ENCODE measurements around the gene SHISA4. TPM values are rescaled to one million over a fixed set of nuclear protein-coding genes. Genes with fewer than 3 reads are reported as not detected.

SHISA4 gene
- total and polyA plus RNA-seq, 7 donors: 3.5 to 23.7 (median 12.7) TPM

DNA sequence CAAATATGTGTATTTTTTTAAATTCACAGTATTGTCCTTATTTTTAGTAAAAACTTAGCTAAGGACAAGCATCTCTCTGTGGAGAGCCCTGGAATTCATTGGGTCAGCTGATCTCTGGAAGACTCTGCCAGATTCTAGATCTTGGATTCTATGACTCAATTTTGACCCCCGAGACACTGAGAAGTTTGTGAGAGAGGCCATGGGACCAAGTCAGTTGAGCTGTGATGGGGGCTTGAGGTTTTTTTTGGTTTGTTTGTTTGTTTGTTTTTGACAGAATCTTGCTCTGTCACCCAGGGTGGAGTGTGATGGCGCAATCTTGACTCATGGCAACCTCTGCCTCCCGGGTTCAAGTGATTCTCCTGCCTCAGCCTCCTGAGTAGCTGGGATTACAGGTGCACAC is 13.5 kb downstream of the SHISA4 start:
- intact Hi-C loops (cut with DNase I): no loop called here
- no peaks in the 10 kb centered on the region for H3K9me3 ChIP-seq
- H3K36me3 ChIP-seq: peaks cover 17 to 40% (median 34%) of the 10 kb centered on the region in 4 donors
- no peaks in the 10 kb centered on the region for H3K27me3 ChIP-seq
- TF ChIP-seq EP300 (IDR thresholded peaks at IDR 0.05) (peak in 1 of 4 donors; percentile 9), POLR2A (IDR thresholded peaks at IDR 0.05) (no peak), POLR2AphosphoS5 (IDR thresholded peaks at IDR 0.05) (no peak)
- TF ChIP-seq, protein P1, sequence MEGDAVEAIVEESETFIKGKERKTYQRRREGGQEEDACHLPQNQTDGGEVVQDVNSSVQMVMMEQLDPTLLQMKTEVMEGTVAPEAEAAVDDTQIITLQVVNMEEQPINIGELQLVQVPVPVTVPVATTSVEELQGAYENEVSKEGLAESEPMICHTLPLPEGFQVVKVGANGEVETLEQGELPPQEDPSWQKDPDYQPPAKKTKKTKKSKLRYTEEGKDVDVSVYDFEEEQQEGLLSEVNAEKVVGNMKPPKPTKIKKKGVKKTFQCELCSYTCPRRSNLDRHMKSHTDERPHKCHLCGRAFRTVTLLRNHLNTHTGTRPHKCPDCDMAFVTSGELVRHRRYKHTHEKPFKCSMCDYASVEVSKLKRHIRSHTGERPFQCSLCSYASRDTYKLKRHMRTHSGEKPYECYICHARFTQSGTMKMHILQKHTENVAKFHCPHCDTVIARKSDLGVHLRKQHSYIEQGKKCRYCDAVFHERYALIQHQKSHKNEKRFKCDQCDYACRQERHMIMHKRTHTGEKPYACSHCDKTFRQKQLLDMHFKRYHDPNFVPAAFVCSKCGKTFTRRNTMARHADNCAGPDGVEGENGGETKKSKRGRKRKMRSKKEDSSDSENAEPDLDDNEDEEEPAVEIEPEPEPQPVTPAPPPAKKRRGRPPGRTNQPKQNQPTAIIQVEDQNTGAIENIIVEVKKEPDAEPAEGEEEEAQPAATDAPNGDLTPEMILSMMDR (IDR thresholded peaks at IDR 0.05): no peak
- DNase-seq: no peak
- H3K27ac ChIP-seq: peak overlapping the region; percentile 85 to 97 (median 90)
- WGBS, 2 donors: 75 to 83% methylated on average over 3 of the region's 3 CpGs
- H3K4me1 ChIP-seq: peaks cover 0 to 98% (median 95%) of the 10 kb centered on the region in 4 donors
- no peak overlapping the region for H3K4me3 ChIP-seq

DNA sequence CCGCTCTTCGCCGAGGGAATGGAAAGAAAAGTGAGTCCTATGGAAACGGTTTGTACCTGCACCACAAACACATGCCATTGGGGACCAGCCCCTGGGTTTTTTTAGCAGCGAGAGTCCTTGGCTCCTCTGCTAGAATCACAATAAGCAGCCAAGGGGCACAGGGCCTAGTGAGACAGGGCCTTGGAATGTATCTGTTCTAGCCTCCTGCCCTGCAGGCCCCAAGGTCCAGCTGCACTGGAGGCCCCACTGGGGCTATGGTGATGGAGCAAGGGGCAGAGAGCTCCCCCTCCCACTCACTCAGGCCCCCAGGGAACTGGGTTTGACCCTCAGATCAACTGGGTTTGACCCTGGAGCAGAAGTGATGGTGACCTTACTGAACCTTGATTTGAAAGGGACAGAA is 14.4 kb downstream of the SHISA4 start:
- intact Hi-C loops (cut with DNase I): no loop called here
- WGBS, 2 donors: 84 to 90% methylated on average over 5 of the region's 5 CpGs
- Histone ChIP-seq H3K4me1 (peaks cover 0 to 98% (median 95%) of the 10 kb centered on the region in 4 donors), H3K27me3 (no peaks in the 10 kb centered on the region), H3K36me3 (peaks cover 8 to 30% (median 25%) of the 10 kb centered on the region in 4 donors), H3K4me3 (no peak overlapping the region), H3K9me3 (no peaks in the 10 kb centered on the region), H3K27ac (peak overlapping the region; percentile 85 to 97 (median 90))
- TF ChIP-seq POLR2AphosphoS5 (IDR thresholded peaks at IDR 0.05) (peak; percentile 25 to 50 (median 43)), EP300 (IDR thresholded peaks at IDR 0.05) (no peak)
- peak; percentile 84 for DNase-seq

DNA sequence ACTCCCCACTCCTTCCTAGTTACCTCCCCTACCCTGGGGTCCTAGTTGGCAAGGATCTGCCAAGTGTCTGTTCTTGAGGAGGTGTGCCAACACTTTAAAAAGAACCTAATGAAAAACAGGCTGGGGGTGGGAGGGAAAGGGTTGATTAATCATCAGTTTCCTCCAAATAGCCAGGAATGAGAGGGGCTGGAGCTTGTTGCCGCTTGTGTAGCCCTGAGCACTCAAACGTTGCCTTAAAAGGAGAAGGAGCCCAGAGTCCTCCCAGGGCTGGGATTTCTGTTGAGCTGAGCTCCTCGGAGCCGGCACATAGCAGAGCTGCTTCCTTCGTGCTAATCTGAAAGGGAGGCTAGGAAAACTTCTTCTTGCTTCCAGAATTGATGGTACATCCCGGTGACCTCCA is 15.9 kb downstream of the SHISA4 start:
- DNase-seq: peak; percentile 93
- Histone ChIP-seq H3K27me3 (no peaks in the 10 kb centered on the region), H3K27ac (peak overlapping the region; percentile 85 to 97 (median 90)), H3K36me3 (peaks cover 0 to 27% (median 16%) of the 10 kb centered on the region in 4 donors), H3K4me1 (peaks cover 0 to 98% (median 95%) of the 10 kb centered on the region in 4 donors), H3K4me3 (no peak overlapping the region), H3K9me3 (no peaks in the 10 kb centered on the region)
- 70 to 76% methylated on average over 6 of the region's 6 CpGs for WGBS, 2 donors
- peak; percentile 33 to 73 (median 62) for TF ChIP-seq POLR2AphosphoS5 (IDR thresholded peaks at IDR 0.05)
- no peak for TF ChIP-seq POLR2A (IDR thresholded peaks at IDR 0.05)
- TF ChIP-seq, protein P1 (IDR thresholded peaks at IDR 0.05): no peak
- TF ChIP-seq EP300 (IDR thresholded peaks at IDR 0.05): peak in 1 of 4 donors; percentile 23
- intact Hi-C loops (cut with DNase I): no loop called here

DNA sequence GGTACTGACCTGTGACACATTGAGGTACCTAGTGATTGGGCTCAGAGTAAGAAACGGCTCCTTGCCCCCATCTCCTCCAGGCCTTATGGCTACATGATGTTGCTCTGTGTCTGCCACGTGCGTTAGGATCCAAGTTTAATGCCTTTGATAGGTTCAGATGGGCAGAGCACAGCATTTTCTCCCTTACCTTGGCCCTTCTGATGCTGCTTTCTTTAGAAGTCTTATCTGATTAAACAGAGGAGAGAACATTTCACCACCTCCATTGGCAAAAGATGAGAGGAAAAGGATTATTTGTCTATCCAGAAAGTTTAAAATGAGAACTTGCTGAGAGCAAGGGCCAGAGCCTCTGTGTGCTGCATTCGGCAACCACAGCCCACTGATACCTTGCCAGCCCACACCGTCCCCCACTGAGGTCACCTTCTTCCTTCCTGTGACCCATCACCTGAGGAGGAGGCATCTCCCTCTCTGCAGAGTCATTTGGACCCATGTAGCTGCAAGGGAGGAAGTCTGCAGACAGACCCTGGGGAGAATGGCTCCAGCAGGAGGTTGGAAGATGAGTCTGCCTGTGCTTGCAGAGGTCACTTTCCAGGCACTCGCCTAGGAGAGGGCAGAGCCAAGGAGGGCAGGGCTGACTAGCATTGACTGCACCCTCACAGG is 16.7 kb downstream of the SHISA4 start:
- Histone ChIP-seq H3K36me3 (peaks cover 0 to 22% (median 9%) of the 10 kb centered on the region in 4 donors), H3K27ac (peak overlapping the region; percentile 85 to 97 (median 90)), H3K4me3 (no peak overlapping the region), H3K9me3 (no peaks in the 10 kb centered on the region), H3K27me3 (no peaks in the 10 kb centered on the region), H3K4me1 (peaks cover 0 to 98% (median 95%) of the 10 kb centered on the region in 4 donors)
- intact Hi-C loops (cut with DNase I): no loop called here
- no peak for DNase-seq
- 74 to 76% methylated on average over 6 of the region's 6 CpGs for WGBS, 2 donors
- TF ChIP-seq POLR2AphosphoS5 (IDR thresholded peaks at IDR 0.05): peak in 1 of 4 donors; percentile 8
- no peak for TF ChIP-seq EP300 (IDR thresholded peaks at IDR 0.05)
- no peak for TF ChIP-seq POLR2A (IDR thresholded peaks at IDR 0.05)
- TF ChIP-seq, protein P1 (IDR thresholded peaks at IDR 0.05): no peak

DNA sequence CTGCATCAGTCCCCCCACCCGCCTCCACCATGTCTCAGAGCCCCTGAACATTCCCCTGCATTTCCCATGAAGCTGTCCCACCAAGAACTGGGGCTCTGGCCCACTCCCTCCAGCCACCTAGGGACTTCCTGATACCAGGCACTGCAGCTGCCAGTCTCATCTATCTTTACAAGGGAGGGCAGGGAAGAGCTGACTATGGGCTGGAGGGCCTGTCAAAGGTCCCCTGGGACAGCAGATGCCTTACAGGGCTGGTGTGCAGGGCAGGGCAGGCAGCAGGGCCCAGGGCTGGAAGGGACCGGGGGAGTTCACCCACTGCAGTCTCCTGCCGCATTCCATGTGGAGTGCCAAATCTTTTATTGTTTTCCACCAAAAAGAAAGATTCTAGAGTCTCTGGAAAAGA is 17.6 kb downstream of the SHISA4 start:
- Histone ChIP-seq H3K36me3 (peaks cover 0 to 21% (median 5%) of the 10 kb centered on the region in 4 donors), H3K27me3 (no peaks in the 10 kb centered on the region), H3K4me3 (no peak overlapping the region), H3K4me1 (peaks cover 0 to 98% (median 94%) of the 10 kb centered on the region in 4 donors), H3K27ac (peak overlapping the region; percentile 85 to 97 (median 90)), H3K9me3 (no peaks in the 10 kb centered on the region)
- intact Hi-C loops (cut with DNase I): no loop called here
- TF ChIP-seq EP300 (IDR thresholded peaks at IDR 0.05): no peak
- TF ChIP-seq POLR2AphosphoS5 (IDR thresholded peaks at IDR 0.05): no peak
- TF ChIP-seq, protein P1 (IDR thresholded peaks at IDR 0.05): no peak
- no peak for TF ChIP-seq POLR2A (IDR thresholded peaks at IDR 0.05)
- 85 to 96% methylated on average over 3 of the region's 3 CpGs for WGBS, 2 donors
- no peak for DNase-seq
